Measurements from ENCODE around the gene GJA5.
A peak's percentile ranks its signal among the peaks of the same experiment; 100 is the strongest.

Gene GJA5

GRCh38 chr1:147723691-147724323, 36.6 kb downstream of the GJA5 start:
- DNase-seq = peak; percentile 29

DNA sequence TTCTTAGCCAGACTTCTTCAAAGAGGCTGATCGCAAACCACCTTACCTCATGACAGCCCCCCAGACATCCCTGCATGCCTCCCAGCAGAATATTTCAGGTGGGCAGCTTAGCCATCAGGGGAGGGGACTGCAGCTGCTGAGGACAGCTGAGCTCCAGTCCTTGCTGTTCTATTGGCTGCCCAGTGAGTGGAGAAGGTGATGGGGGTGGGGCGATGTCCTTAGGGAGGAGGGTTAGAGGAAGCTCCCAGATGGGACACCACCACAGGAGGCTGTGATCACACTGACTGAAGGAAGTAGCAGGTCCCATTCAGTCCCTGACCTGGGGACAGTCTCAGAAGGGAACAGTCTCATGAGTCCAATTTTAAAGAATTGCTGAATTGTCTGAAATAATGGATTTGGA, 38.3 kb downstream of the GJA5 start:
- no peak for DNase-seq

- no peak for DNase-seq
These were observed 38.7 kb downstream of the GJA5 start for GRCh38 chr1:147721716-147722115.

DNA sequence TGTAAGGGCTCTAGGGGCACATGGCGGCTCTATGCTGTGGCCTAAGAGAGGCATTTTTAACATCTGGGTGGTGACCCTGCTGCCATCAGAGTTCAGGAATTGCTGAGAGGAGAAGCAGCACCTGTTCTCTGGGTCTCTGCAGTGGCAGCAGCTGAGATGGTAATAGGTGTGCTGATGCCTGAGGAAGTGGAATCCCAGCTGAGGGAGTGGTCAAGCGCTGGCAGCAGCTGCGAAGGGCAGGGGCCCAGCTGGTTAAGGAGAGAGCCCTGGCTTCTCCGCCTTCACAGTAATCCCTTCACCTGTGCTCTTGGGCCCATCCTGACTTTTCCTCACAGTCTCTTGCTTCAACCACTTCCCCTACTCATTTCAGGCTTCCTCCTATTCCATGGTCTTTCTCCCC, 39.8 kb downstream of the GJA5 start:
- DNase-seq = no peak

DNA sequence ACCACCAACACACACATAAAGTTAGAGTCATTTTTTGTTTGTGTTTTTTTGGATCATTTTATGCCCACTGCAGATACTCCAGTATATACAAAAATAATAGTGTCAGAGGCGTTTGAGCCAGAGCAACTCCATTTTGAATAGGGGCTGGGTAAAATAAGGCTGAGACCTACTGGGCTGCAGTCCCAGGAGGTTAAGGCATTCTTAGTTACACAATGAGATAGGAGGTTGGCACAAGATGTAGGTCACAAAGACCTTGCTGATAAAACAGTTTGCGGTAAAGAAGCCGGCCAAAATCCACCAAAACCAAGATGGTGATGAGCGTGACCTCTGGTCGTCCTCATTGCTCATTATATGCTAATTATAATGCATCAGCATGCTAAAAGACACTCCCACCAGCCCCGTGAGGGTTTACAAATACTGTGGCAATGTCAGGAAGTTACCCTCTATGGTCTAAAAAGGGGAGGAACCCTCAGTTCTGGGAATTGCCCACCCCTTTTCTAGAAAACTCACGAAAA, 40.6 kb downstream of the GJA5 start:
- no peak for DNase-seq

DNA sequence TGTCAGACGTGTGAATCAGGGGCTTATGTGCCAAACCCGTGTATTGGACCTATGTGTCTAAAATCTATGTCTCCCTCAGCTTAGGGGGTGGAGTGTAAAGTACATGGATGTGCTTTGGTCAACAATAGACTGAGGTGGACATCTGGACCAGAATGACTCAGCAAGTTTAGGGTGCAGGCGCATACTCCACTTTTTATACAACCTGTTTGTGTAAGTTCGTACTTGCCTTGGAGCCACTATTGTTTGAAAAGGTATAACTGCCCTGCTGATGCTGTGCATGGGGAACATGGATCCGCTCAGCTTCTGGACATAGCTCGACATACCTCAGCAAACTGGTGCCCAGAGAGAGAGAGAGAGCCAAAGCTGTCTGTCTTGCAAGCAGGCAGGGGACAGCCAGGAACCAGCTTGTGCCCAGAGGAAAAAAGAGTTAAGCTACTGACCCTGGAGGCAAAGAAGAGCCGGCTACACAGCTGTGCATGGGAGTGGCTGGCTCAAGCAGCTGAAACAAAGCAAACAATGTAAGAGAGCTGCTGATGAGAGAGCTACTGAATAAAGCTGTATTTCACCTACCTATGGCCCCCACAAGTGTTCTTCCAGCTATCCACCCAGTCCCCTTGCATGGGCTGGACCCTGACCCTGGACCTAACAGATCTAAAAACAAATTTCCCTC, 41.2 kb downstream of the GJA5 start:
- DNase-seq = no peak

DNA sequence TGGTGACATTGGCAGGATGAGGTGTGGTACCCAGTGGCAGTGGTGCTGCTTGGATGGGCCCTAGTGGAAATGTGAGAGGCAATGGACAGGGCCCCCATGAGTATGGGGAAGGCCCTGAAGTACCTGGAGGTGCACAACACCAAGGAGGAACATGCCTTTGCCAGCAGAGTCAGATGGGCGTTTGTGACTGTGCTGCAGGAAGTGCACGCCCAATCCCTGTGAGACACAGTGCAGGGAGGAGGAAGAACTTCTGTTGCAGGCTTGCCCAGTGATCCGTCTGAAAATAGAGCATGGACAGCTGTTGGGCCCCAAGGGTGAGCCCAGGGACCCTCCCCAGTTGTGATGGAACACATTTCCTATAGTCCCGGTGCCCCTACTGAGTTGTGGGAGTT, 42.7 kb downstream of the GJA5 start:
- no peak for DNase-seq

DNA sequence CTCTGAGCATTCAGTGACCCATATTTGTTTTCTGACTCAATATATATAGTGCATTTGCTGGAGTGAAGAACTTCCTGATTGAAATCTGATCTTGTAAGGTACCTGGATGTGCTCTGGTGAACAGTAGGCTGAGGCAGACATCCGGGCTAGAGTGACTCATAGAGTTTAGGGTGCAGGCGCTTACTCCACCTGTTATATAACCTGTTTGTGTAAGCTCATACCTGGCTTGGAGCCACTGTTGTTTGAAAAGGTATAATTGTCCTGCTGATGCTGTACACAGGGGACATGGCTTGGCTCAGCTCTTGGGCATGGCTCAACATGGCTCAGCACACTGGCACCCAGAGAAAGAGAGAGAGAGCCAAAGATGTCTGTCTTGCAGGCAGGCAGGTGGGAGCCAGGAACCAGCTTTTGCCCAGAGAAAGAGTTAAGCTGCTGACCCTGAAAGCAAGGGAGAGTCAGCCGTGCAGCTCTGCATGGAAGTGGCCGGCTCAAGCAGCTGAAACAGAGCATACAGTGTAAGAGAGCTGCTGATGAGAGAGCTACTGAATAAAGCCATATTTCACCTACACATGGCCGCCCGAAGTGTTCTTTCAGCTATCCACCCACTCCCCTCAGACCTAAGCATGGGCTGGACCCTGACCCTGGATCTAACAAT, 43.2 kb downstream of the GJA5 start:
- DNase-seq = no peak

DNA sequence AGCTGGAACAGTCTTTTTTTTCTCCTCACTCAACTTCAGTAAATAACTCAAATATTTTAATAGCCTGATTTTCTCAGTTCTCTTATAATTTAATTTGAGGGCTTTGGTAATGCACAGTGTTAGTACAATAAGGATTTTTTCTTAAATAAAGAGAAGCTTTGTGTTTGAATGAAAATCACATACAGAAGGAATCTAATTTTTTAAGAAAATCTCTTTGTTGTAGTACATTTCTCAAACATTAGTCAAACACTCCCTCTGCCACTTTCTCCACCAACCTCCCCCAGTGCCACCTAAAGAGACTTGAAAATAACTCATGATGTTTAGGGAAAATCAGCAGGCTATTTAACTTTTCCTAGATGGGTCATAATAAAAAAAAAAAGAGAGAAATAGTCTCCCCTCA, 47.8 kb downstream of the GJA5 start:
- DNase-seq = no peak

All from NCI-H2227 treated with DMSO at 0.1 percent for 48 hours (cell line).